A172 (cell line): ENCODE data around the gene TUT1. TPM values are rescaled to one million over a fixed set of nuclear protein-coding genes. Genes with fewer than 3 reads are reported as not detected.
"Not testable (repeated sequence)": the region's sequence is repeated elsewhere in the genome, so short reads cannot be mapped to it uniquely, and the experiment has no call there.

Experiments used
- DNase-seq: peaks from one replicate; pipeline ENCODE4 v3.0.0-alpha.2; 2015; ENCODE audit warnings: low spot score
- total RNA-seq: library from RNA; depleted of rRNA; stranded (reverse); fragments of >200 nt; shearing (Covaris generic); gene quantifications from 2 replicates; pipeline ENCODE4 v1.2.3, GENCODE V29; 2014; rRNA removed

Gene TUT1
- 7.9 and 9.6 TPM in 2 replicates for total RNA-seq

GRCh38 chr11:62591448-62592145 lies at the start of gene TUT1:
Gene TUT1 (minus strand): TSS chr11:62591523. CDS start chr11:62591485, 38 bp downstream.
- DNase-seq, result peak; percentile 97

- no peak for DNase-seq
Observed at GRCh38 chr11:62632492-62632891, 41.2 kb upstream of the TUT1 start.

GRCh38 chr11:62627713-62628112 lies 36.4 kb upstream of the TUT1 start:
- no peak for DNase-seq

GRCh38 chr11:62622476-62623089 lies 31.3 kb upstream of the TUT1 start:
- no peak for DNase-seq

- DNase-seq, result peak; percentile 98
Observed at GRCh38 chr11:62621567-62622470, 30.5 kb upstream of the TUT1 start, which contains the start of gene B3GAT3. Gene B3GAT3 (minus strand): TSS chr11:62621986. CDS start chr11:62621947, 39 bp downstream.

GRCh38 chr11:62621027-62621566 lies 29.8 kb upstream of the TUT1 start:
- DNase-seq, result no peak

GRCh38 chr11:62616957-62617356 lies 25.6 kb upstream of the TUT1 start:
- not testable (repeated sequence) for DNase-seq

- DNase-seq, result no peak
Observed at GRCh38 chr11:62615521-62615920, 24.2 kb upstream of the TUT1 start.

- DNase-seq, result peak; percentile 54
Observed at GRCh38 chr11:62614275-62614674, 23.0 kb upstream of the TUT1 start.

GRCh38 chr11:62613291-62613778 lies 22.0 kb upstream of the TUT1 start:
- DNase-seq, result no peak

- DNase-seq, result peak; percentile 75
Observed at GRCh38 chr11:62612366-62613290, 21.3 kb upstream of the TUT1 start, which contains the start of the genes EML3 and ROM1. Gene EML3 (minus strand): TSS chr11:62612775. CDS start chr11:62612457, 318 bp downstream. Gene ROM1 (plus strand): TSS chr11:62613257. CDS start chr11:62613282, 25 bp downstream.

- no peak for DNase-seq
Observed at GRCh38 chr11:62611705-62612365, 20.5 kb upstream of the TUT1 start.

- no peak for DNase-seq
Observed at GRCh38 chr11:62610814-62611704, 19.7 kb upstream of the TUT1 start.

- no peak for DNase-seq
Observed at GRCh38 chr11:62610403-62610802, 19.1 kb upstream of the TUT1 start.

- no peak for DNase-seq
Observed at GRCh38 chr11:62608776-62609175, 17.5 kb upstream of the TUT1 start.

GRCh38 chr11:62607714-62608113 lies 16.4 kb upstream of the TUT1 start:
- DNase-seq, result no peak

- DNase-seq, result no peak
Observed at GRCh38 chr11:62605902-62606301, 14.6 kb upstream of the TUT1 start.

GRCh38 chr11:62605467-62605866 lies 14.1 kb upstream of the TUT1 start:
- DNase-seq, result no peak
